Skeletal muscle satellite cell (primary cell): Measurements from ENCODE around the gene ARMC9.

Source experiments
- H3K27me3 ChIP-seq: 2 replicates; pipeline ENCODE4 v1.7.0; 2013; ENCODE audit warnings: low read length; ENCODE audit not compliant: control insufficient read depth, insufficient read depth
- H3K36me3 ChIP-seq: 2 replicates; pipeline ENCODE4 v1.7.0; 2013; ENCODE audit warnings: mild to moderate bottlenecking, control low read depth, low read length; ENCODE audit not compliant: insufficient read depth
- H3K4me1 ChIP-seq: 2 replicates; pipeline ENCODE4 v1.7.0; 2013; ENCODE audit warnings: low read length; ENCODE audit not compliant: control insufficient read depth, insufficient read depth
- H3K4me2 ChIP-seq: 2 replicates; pipeline ENCODE4 v1.7.0; 2013; ENCODE audit warnings: mild to moderate bottlenecking, low read length
- H3K4me3 ChIP-seq: 2 replicates; pipeline ENCODE4 v1.7.0; 2013; ENCODE audit warnings: low read length
- H3K9ac ChIP-seq: 2 replicates; pipeline ENCODE4 v1.7.0; 2013; ENCODE audit warnings: mild to moderate bottlenecking, low read depth, low read length, moderate library complexity
- H3K9me3 ChIP-seq: replicated peaks from 2 replicates; pipeline ENCODE4 v1.7.0; 2013; ENCODE audit warnings: mild to moderate bottlenecking, control low read depth, low read length

Gene ARMC9

DNA sequence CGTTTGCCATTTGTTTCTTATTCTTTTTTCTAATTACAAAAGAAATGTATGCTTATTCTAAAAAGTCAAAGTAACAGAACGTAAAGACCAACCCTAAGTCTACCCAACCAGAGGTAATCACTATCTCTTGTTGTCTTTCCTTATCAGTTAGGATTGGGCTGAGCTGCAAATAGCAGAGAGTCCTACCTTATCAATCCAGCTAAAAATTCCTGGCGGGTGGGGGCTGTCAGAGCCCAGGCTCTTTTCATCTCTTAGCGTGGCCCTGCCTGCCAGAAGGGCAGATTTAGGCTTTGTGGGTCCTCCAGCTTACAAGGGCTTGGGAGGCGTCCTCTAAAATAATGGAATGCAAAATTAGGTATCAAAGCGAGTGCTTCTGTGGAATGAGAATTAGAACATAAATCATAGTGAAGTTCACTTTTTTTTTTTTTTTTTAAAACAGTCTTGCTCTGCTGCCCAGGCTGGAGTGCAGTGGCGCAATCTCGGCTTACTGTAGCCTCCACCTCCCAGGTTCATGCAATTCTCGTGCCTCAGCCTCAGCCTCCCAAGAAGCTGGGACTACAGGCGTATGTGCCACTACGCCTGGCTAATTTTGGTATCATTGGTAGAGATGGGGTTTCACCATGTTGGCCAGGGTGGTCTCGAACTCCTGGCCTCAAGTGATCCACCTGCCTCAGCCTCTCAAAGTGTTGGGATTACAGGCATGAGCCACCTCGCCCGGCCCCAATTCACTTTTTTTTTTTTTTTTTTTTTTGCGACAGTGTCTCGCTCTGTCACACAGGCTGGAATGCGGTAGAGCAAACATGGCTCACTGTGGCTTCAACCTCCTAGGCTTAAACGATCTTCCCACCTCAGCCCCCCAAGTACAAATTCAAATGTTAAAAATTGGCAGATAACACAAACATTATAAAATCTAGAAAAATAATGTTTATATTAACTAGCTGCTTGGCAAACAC is 139.7 kb downstream of the ARMC9 start:
- Histone ChIP-seq H3K4me3 (no peak overlapping the region), H3K9me3 (no peaks in the 10 kb centered on the region), H3K9ac (no peak overlapping the region), H3K4me2 (no peak overlapping the region), H3K36me3 (peaks cover 11% of the 10 kb centered on the region), H3K4me1 (peaks cover 3% of the 10 kb centered on the region), H3K27me3 (no peaks in the 10 kb centered on the region)

GRCh38 chr2:231339316-231339715 is 140.9 kb downstream of the ARMC9 start:
- no peak overlapping the region for H3K9ac ChIP-seq
- H3K4me1 ChIP-seq = no peaks in the 10 kb centered on the region
- no peaks in the 10 kb centered on the region for H3K27me3 ChIP-seq
- H3K9me3 ChIP-seq = no peaks in the 10 kb centered on the region
- no peaks in the 10 kb centered on the region for H3K36me3 ChIP-seq
- no peak overlapping the region for H3K4me3 ChIP-seq
- no peak overlapping the region for H3K4me2 ChIP-seq

- H3K4me1 ChIP-seq = no peaks in the 10 kb centered on the region
- no peak overlapping the region for H3K4me3 ChIP-seq
- H3K9ac ChIP-seq = no peak overlapping the region
- H3K27me3 ChIP-seq = no peaks in the 10 kb centered on the region
- H3K36me3 ChIP-seq = no peaks in the 10 kb centered on the region
- H3K4me2 ChIP-seq = no peak overlapping the region
- H3K9me3 ChIP-seq = no peaks in the 10 kb centered on the region
Measured at GRCh38 chr2:231341100-231341499, 142.7 kb downstream of the ARMC9 start.

DNA sequence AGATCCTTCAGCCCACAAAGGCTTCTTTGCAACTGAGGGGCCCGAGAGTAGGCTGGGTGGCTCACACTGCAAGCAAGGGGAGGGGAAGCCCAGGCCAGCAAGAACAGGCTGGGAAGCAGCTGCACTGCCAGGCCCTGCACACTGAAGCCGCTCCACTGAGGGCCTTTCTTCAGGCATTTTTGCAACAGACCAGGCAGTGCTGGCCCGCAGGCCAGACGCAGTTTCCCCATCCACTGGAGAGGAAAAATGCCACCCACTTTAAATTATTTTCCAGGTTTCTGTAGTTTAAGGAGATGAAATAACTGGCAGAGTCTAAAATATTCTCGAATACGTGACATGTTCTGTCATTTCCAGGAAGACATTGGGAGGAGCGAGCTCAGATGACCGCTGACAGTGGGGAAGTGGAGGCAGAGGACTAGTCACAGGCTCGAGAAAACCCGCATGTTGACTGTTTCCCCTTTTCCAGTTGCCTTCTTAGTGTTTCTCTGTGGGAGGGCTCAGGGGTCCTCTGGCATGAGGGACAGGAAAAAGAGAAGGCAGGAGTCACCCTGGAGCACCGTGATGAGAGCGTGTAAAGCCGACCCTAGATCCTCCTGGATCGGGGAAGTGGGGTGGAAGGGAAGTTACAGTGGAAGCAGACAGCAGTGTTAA is 143.8 kb downstream of the ARMC9 start:
- H3K27me3 ChIP-seq = no peaks in the 10 kb centered on the region
- no peak overlapping the region for H3K4me3 ChIP-seq
- no peaks in the 10 kb centered on the region for H3K4me1 ChIP-seq
- no peaks in the 10 kb centered on the region for H3K36me3 ChIP-seq
- no peak overlapping the region for H3K9ac ChIP-seq
- no peak overlapping the region for H3K4me2 ChIP-seq
- H3K9me3 ChIP-seq = no peaks in the 10 kb centered on the region

DNA sequence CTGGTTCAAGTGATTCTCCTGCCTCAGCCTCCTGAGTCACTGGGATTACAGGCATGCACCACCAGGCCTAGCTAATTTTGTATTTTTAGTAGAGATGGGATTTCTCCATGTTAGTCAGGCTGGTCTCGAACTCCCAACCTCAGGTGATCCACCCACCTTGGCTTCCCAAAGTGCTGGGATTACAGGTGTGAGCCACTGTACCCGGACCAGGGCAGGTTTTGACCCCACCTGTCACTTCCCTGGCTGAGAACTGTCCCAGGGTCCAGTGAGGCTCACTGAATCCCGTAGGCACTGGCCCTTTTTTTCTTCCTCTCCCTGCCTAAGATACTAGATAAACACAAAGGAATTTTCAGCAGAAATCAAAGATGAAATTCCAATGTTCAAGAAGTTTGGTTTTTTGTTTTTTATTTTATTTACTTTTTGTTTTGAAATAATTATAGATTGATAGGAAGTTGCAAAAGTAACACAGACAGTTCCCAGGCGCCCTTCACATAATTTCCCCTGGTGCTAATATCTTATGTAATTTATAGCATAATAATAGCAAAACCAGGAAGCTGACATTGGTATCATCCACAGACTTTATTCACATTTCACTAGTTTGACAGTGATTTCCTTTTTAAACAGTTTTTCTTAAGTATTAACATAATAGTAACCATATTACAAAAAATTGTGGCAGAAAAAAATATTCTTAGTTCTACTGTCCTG is 144.7 kb downstream of the ARMC9 start:
- Histone ChIP-seq H3K9me3 (no peaks in the 10 kb centered on the region), H3K4me2 (no peak overlapping the region), H3K9ac (no peak overlapping the region), H3K36me3 (no peaks in the 10 kb centered on the region), H3K27me3 (no peaks in the 10 kb centered on the region), H3K4me1 (no peaks in the 10 kb centered on the region), H3K4me3 (no peak overlapping the region)

GRCh38 chr2:231343988-231344387 is 145.6 kb downstream of the ARMC9 start:
- H3K36me3 ChIP-seq = no peaks in the 10 kb centered on the region
- no peak overlapping the region for H3K4me3 ChIP-seq
- H3K4me2 ChIP-seq = no peak overlapping the region
- H3K4me1 ChIP-seq = no peaks in the 10 kb centered on the region
- H3K9me3 ChIP-seq = no peaks in the 10 kb centered on the region
- no peaks in the 10 kb centered on the region for H3K27me3 ChIP-seq
- no peak overlapping the region for H3K9ac ChIP-seq

GRCh38 chr2:231344851-231345250 is 146.4 kb downstream of the ARMC9 start:
- Histone ChIP-seq H3K36me3 (no peaks in the 10 kb centered on the region), H3K4me3 (no peak overlapping the region), H3K9me3 (no peaks in the 10 kb centered on the region), H3K9ac (no peak overlapping the region), H3K4me2 (no peak overlapping the region), H3K27me3 (no peaks in the 10 kb centered on the region), H3K4me1 (no peaks in the 10 kb centered on the region)

DNA sequence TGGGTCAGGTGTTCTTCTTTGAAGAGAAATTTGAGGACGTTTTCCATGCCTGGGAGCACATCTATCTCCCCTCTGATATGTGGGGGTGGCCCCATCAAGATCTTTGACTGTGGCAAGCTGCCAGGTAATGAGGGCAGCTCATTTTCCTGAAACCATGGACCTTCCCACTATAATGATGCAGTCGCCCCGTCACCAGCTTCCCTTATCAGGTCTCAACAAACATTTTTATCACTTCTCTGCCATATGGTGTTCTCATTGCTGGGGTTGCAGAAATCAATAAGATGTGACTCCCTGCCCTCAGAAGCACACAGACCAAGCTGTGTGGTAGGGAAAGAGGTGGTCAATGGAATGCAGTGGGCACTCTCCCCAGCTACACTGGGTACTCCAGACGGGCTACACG is 148.7 kb downstream of the ARMC9 start:
- Histone ChIP-seq H3K9ac (no peak overlapping the region), H3K36me3 (no peaks in the 10 kb centered on the region), H3K4me1 (no peaks in the 10 kb centered on the region), H3K27me3 (no peaks in the 10 kb centered on the region), H3K4me2 (no peak overlapping the region), H3K9me3 (no peaks in the 10 kb centered on the region), H3K4me3 (no peak overlapping the region)

- H3K4me2 ChIP-seq = no peak overlapping the region
- H3K9me3 ChIP-seq = no peaks in the 10 kb centered on the region
- H3K4me3 ChIP-seq = no peak overlapping the region
- no peak overlapping the region for H3K9ac ChIP-seq
- H3K4me1 ChIP-seq = no peaks in the 10 kb centered on the region
- H3K36me3 ChIP-seq = no peaks in the 10 kb centered on the region
- no peaks in the 10 kb centered on the region for H3K27me3 ChIP-seq
Measured at GRCh38 chr2:231347638-231348037, 149.2 kb downstream of the ARMC9 start.

GRCh38 chr2:231348173-231348572 is 149.7 kb downstream of the ARMC9 start:
- no peaks in the 10 kb centered on the region for H3K9me3 ChIP-seq
- no peaks in the 10 kb centered on the region for H3K4me1 ChIP-seq
- no peak overlapping the region for H3K4me3 ChIP-seq
- H3K9ac ChIP-seq = no peak overlapping the region
- no peak overlapping the region for H3K4me2 ChIP-seq
- no peaks in the 10 kb centered on the region for H3K27me3 ChIP-seq
- H3K36me3 ChIP-seq = no peaks in the 10 kb centered on the region

GRCh38 chr2:231348704-231349373 is 150.4 kb downstream of the ARMC9 start:
- Histone ChIP-seq H3K9me3 (no peaks in the 10 kb centered on the region), H3K27me3 (no peaks in the 10 kb centered on the region), H3K9ac (no peak overlapping the region), H3K4me2 (no peak overlapping the region), H3K36me3 (no peaks in the 10 kb centered on the region), H3K4me3 (no peak overlapping the region), H3K4me1 (no peaks in the 10 kb centered on the region)
